Measurements from ENCODE around the gene AVP. TPM values are rescaled to one million over a fixed set of nuclear protein-coding genes. Genes with fewer than 3 reads are reported as not detected.

Gene AVP
- total RNA-seq = not detected

GRCh38 chr20:3084283-3084985 lies at the start of gene AVP:
AVP (minus strand) TSS chr20:3084724; CDS start chr20:3084674, 50 bp downstream.
- 77 to 85% methylated on average over 15 to 20 of the region's 28 CpGs for WGBS, 2 donors
- Histone ChIP-seq H3K27ac (no peak within 1 kb of the TSS), H3K27me3 (no peaks in the 10 kb centered on the region), H3K4me1 (peaks cover 10% of the 10 kb centered on the region), H3K36me3 (replicated peaks in 1 of 2; ENCODE audit: insufficient read depth in 1 of 2, low read depth in 2 of 2) (no peaks in the 10 kb centered on the region), H3K4me3 (no peak within 1 kb of the TSS), H3K9me3 (no peaks in the 10 kb centered on the region)
- intact Hi-C loops (cut with DNase I) = no loop called here
- DNase-seq = no peak
- no peak for TF ChIP-seq POLR2A (IDR thresholded peaks at IDR 0.05)
- no peak for TF ChIP-seq CTCF (IDR thresholded peaks at IDR 0.05)
- no peak for ATAC-seq

GRCh38 chr20:3134151-3134550 lies 49.6 kb upstream of the AVP start:
- intact Hi-C loops (cut with DNase I) = no loop called here
- no peak for DNase-seq
- ATAC-seq = no peak
- Histone ChIP-seq H3K36me3 (replicated peaks in 1 of 2; ENCODE audit: insufficient read depth in 1 of 2, low read depth in 2 of 2) (no peaks in the 10 kb centered on the region), H3K9me3 (no peaks in the 10 kb centered on the region), H3K27me3 (no peaks in the 10 kb centered on the region), H3K27ac (no peak overlapping the region), H3K4me1 (no peaks in the 10 kb centered on the region), H3K4me3 (no peak overlapping the region)
- TF ChIP-seq CTCF (IDR thresholded peaks at IDR 0.05) = no peak
- no peak for TF ChIP-seq POLR2A (IDR thresholded peaks at IDR 0.05)
- WGBS, 2 donors = 90% methylated on average over 3 of the region's 3 CpGs

GRCh38 chr20:3133155-3133554 lies 48.6 kb upstream of the AVP start:
- no peaks in the 10 kb centered on the region for H3K27me3 ChIP-seq
- no peak for DNase-seq
- ATAC-seq = no peak
- H3K9me3 ChIP-seq = no peaks in the 10 kb centered on the region
- no peak overlapping the region for H3K4me3 ChIP-seq
- TF ChIP-seq POLR2A (IDR thresholded peaks at IDR 0.05) = no peak
- no peak for TF ChIP-seq CTCF (IDR thresholded peaks at IDR 0.05)
- no peaks in the 10 kb centered on the region for H3K4me1 ChIP-seq
- intact Hi-C loops (cut with DNase I) = no loop called here
- H3K27ac ChIP-seq = no peak overlapping the region
- WGBS, 2 donors = 73 to 79% methylated on average over 2 of the region's 2 CpGs
- no peaks in the 10 kb centered on the region for H3K36me3 ChIP-seq (replicated peaks in 1 of 2; ENCODE audit: insufficient read depth in 1 of 2, low read depth in 2 of 2)

GRCh38 chr20:3130051-3130600 lies 45.6 kb upstream of the AVP start:
- H3K27ac ChIP-seq = no peak overlapping the region
- no peaks in the 10 kb centered on the region for H3K36me3 ChIP-seq (replicated peaks in 1 of 2; ENCODE audit: insufficient read depth in 1 of 2, low read depth in 2 of 2)
- H3K4me3 ChIP-seq = no peak overlapping the region
- TF ChIP-seq POLR2A (IDR thresholded peaks at IDR 0.05) = no peak
- no peak for TF ChIP-seq CTCF (IDR thresholded peaks at IDR 0.05)
- no peak for DNase-seq
- ATAC-seq = no peak
- no peaks in the 10 kb centered on the region for H3K27me3 ChIP-seq
- 86 to 88% methylated on average over 2 of the region's 2 CpGs for WGBS, 2 donors
- no peaks in the 10 kb centered on the region for H3K9me3 ChIP-seq
- H3K4me1 ChIP-seq = no peaks in the 10 kb centered on the region
- intact Hi-C loops (cut with DNase I) = no loop called here

GRCh38 chr20:3129094-3129493 lies 44.6 kb upstream of the AVP start:
- WGBS, 2 donors = 77 to 82% methylated on average over 4 of the region's 4 CpGs
- intact Hi-C loops (cut with DNase I) = no loop called here
- ATAC-seq (no peak), DNase-seq (no peak)
- H3K36me3 ChIP-seq (replicated peaks in 1 of 2; ENCODE audit: insufficient read depth in 1 of 2, low read depth in 2 of 2) = no peaks in the 10 kb centered on the region
- no peaks in the 10 kb centered on the region for H3K27me3 ChIP-seq
- TF ChIP-seq CTCF (IDR thresholded peaks at IDR 0.05) = no peak
- TF ChIP-seq POLR2A (IDR thresholded peaks at IDR 0.05) = no peak
- H3K4me3 ChIP-seq = no peak overlapping the region
- no peak overlapping the region for H3K27ac ChIP-seq
- no peaks in the 10 kb centered on the region for H3K4me1 ChIP-seq
- no peaks in the 10 kb centered on the region for H3K9me3 ChIP-seq

All from body of pancreas (tissue), 4 donors.